GM19351 (cell line): ENCODE results near the gene ARMH4.

Experiments used
- ATAC-seq: cut with Tn5 transposase; IDR thresholded peaks from one replicate; pipeline ENCODE4 v1.9.1; 2021; ENCODE audit warnings: mild to moderate bottlenecking, moderate library complexity; ENCODE audit not compliant: unreplicated experiment

The ARMH4 gene

GRCh38 chr14:58152014-58152857 is at the start of gene ARMH4:
TSS of gene ARMH4 (minus strand) at chr14:58152213. CDS start at chr14:58139358, 12,855 bp downstream.
- peak; percentile 91 for ATAC-seq

GRCh38 chr14:58200846-58201245 is 48.8 kb upstream of the ARMH4 start:
- ATAC-seq, result no peak

GRCh38 chr14:58200480-58200841 is 48.4 kb upstream of the ARMH4 start:
- ATAC-seq, result peak; percentile 16

- peak; percentile 90 for ATAC-seq
These were observed 47.9 kb upstream of the ARMH4 start, which contains the start of gene ACTR10 for GRCh38 chr14:58199726-58200479. TSS of gene ACTR10 (plus strand) at chr14:58200149. CDS start at chr14:58200218, 69 bp downstream.

DNA sequence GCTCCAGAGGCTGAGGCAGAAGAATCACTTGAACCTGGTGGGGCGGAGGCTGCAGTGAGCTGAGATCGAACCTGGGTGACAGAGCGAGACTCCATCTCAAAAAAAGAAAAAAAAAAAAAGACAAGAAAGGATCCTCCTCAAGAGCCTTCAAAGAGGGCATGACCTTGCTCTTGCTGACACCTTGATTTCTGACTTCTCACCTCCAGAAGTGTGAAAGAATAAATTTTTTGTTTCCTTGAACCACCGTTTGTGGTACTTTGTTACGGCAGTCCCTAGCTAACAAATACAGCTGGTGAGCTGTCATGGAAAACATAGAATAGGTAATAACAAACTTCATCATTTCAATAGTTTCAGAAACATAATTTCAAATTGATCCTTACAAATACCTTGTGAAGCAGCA is 46.1 kb upstream of the ARMH4 start:
- ATAC-seq, result no peak

DNA sequence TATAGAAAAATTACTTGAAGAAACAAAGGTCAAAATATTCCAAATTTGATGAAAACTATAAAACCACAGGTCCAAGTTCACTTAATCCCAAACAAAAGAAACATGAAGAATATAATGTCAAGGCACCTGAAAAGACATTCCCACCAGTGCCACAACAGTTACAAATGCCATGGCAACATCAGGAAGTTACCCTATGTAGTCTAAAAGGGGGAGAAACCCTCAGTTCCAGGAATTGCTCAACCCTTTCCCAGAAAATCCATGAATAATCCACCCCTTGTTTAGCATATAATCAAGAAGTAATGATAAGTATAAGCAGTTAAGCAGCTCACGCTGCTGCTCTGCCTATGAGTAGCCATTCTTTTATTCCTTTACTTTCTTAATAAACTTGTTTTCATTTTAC is 44.2 kb upstream of the ARMH4 start:
- ATAC-seq, result no peak

DNA sequence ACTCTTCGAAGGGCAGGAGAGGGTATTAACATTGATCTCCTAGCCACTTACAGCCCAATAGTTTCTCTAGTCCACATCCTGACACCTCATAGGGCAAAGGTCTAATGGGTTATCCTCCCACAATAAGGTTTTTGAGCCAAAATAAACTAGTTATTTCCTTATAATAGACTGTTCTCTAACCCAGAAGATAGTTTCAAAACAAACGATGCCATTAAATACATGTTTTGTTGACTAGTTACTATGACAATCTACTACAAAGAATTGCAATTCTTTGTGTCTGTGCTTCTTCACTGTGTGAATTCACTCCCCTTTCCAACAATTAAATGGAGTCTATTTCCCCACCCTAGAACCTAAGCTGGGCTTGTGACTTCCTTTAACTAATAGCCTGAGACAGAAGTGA is 41.5 kb upstream of the ARMH4 start:
- ATAC-seq, result no peak

DNA sequence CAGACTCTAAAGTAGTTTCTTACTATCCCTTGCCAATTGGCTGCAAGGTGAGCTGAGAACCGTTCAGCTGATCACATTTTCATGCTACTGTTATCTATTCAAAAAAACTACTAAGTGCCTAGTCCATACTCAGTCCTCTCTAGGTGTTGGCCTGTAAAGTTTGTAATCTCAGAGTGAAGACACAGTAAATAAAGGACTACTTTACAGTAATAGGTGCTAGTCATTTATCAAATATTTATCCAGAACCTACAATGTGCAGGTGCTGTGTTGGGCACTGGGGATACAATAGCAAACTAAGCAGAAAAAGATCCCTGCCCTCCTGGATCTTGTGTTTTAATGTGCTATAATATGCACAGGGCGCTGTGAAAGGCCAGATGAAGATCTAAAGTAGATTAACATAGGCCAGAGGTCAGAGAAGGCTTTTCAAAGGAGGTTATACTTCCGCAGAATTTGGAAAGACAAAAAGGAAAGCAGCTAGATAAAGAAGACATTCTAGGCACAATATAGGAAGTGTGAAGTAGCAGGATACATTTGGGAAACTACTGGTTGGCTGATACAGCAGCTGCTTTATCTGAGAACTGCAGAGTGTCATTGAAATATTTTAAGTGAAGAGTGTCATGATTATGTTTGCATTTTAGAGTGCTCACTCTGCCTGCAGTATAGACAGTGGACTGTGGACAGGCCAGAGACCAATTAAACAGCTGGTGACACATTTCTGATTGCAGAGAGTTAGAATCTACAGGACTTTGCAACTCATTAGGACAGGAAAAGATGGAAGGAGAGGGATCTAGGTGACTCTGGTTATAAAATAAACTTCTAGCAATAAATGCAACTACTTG is 40.0 kb upstream of the ARMH4 start:
- no peak for ATAC-seq

GRCh38 chr14:58189176-58189575 is 37.2 kb upstream of the ARMH4 start:
- ATAC-seq, result no peak

DNA sequence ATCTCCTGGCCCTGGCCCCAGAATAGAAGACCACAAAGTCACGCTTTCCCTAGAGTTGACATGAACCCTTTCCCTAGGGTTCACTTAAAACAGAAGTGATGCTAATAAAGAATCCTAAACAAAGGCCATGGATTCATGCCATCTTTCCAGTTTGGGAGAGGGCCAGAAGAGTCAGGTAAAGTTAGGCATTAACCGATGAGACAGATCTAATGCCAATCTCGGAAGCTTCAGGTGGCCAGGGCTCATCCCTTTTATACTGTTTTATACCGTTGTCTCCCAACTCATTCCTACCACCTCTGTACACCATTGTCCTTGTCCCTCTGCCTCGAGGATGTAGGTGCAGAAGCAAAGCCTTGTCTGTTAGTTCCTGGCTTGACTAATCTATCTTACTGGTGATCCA is 25.1 kb upstream of the ARMH4 start:
- ATAC-seq, result no peak

- ATAC-seq, result peak; percentile 95
These were observed 19.1 kb upstream of the ARMH4 start for GRCh38 chr14:58171090-58171489.

DNA sequence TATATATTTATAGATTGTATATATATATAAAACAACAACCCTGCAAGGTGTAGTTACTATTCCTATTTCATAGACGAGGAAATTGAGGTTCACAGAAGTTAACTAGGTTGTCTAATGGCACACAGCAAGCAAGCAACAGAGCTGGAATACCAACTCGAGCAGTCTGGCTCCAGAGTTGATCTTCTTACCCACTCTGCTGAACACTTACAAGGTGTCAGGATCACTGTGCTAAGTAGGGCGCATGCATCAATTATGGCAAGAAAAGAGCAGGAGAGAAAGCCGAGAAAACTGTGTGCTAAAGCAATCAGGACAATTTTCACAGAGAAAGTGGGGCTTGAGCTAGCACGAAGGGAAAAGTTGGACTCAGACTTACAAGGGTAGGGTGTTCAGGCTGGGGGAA is 15.9 kb upstream of the ARMH4 start:
- no peak for ATAC-seq

GRCh38 chr14:58167057-58167456 is 15.0 kb upstream of the ARMH4 start:
- ATAC-seq, result no peak

DNA sequence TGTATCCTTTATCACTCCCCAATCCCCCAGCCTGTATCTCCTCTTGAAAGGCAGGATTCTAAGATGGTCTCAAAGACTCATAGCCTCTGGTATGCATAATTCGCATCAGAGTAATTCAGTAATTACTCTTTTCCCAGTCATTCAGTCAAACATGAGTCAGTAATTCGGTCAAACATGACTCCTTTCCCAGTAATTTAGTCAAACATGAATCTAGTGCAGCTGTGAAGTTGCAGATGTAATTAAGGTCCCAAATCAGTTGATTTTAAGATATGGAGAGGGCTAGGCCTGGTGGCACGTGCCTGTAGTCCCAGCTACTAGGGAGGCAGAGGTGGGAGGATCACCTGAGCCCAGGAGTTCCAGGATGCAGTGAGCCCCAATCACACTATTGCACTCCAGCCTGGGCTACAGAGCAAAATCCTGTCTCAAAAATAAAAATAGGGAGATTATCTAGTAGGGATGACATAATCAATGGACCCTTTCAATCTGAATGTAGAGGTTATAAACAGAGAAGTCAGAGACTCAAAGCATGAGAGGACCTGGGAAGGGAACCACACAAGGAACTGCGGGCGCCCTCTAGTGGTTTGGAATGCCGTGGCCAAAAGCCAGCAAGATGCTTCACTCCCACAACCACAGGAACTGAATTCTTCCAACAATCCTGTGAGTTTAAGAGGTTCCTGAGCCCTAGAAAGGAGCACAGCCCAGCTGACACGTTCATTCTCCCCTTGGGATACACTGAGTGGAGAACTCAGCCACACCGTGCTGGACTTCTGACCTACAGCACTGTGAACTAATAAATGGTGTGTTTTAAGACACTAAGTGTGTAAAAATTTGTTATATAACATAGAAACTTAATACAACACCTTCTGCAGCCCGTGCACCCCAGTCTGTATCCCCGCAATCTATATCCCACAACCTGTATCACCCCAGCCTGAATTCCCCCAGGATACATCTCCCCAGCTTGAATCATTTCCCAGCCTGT is 14.3 kb upstream of the ARMH4 start:
- peak; percentile 63 for ATAC-seq

DNA sequence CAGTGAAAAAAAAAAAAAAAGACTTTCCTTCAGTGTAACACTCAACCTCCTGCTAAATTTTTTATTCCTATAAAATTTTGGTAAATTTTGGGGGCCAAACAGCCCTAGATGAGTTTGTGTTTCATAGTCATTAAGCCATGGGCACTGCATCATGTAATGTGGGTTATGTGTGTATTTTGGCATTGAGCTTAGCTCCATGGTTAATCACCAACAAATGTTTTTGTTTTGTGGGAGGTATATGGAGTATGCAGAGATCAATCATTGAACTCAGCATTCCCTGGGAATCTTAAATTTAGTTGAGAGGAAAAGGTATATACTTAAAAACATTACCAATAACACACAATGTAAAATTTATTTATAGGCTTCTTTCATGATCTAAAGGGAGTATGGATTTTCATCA is 8.5 kb upstream of the ARMH4 start:
- ATAC-seq, result no peak

DNA sequence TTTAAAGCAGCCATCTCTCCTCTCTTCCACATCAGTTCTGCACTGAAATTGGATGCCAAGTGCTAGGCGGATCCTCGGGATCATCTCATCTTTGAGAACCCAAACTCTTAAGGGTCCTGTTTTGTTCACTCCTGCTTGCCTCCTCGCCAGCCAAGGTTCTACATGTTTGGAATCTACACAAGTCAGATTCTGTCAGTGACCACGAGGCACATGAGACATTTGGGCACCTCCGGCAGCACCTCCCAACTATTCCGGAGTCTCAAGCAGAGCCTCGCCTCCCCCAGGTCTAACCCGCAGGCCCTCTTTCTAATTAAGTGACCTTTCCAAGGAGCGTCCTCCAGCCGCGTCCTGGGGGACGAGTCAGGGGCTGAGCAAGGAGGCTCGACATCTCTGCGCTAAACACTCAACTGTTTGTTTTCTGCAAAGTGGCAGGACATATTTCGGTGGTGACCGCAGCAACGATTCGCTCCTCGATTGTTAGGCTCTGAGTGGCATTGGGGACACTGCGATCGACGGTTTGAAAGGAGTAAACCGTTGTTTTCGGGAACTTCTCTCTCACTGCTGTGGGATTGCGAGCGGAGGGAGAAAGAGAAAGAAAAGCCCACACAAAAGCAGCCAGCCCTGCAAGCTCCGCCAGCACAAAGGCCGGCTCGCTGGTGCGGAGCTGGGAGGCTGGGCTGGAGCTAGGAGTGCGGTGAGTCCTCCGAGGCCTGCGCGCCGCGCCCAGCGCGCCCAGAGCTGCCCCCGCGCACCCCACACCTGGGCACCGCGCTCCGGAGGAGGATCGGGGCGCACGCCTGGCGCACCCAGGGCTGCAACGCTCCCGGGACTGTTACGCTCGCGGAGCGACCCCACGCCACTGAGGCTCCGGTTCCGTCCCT is 640 bp downstream of the ARMH4 start:
- peak; percentile 37 for ATAC-seq

DNA sequence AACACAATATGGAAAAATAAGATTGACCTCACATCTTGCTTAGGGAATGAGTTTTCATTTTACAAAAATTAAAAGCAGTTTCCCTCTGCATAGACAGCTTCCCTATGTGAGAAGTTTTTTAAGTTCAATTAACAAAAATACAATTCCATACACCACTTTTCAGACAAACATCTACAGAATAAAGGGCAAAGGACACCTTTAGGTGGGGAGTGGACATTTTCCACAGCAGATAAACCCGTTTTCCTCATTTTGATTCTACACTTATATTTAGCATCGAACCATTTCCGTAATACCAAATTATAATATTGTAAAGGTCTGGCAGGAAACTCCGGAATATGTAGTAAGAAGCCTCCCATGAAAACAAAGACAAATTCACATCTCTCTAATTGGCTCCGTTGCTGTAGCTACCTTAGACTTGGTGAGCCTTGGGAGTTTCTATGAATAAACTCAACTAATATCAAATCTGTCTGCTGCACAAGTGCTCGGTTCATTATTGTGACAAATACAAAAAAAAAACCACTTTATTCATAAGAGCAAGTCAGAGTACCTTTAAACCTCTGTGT is 1.7 kb downstream of the ARMH4 start:
- no peak for ATAC-seq

- ATAC-seq, result no peak
These were observed 2.8 kb downstream of the ARMH4 start for GRCh38 chr14:58149196-58149595.

GRCh38 chr14:58146399-58146798 is 5.6 kb downstream of the ARMH4 start:
- no peak for ATAC-seq
